ENCODE measurements around the gene FOCAD. TPM values are rescaled to one million over a fixed set of nuclear protein-coding genes. Genes with fewer than 3 reads are reported as not detected.

Gene FOCAD
- total RNA-seq, 2 experiments from 2014 or later = 13.8 to 18.5 TPM

- TF ChIP-seq EZH2phosphoT487 (IDR thresholded peaks at IDR 0.05; ENCODE audit: borderline replicate concordance, low read depth, low read length) (no peak), CTCF (conservative IDR thresholded peaks at IDR 0.05; ENCODE audit: low read length) (no peak)
- CTCF ChIA-PET (ENCODE audit: unreplicated experiment) = no interaction called here
- no peaks in the 10 kb centered on the region for H3K36me3 ChIP-seq (ENCODE audit: insufficient read depth, low read length)
- no peak overlapping the region for H2AFZ ChIP-seq (ENCODE audit: low read length)
- no peaks in the 10 kb centered on the region for H3K79me2 ChIP-seq (ENCODE audit: insufficient read depth, low read depth, low read length)
- H3K4me2 ChIP-seq (ENCODE audit: low read length) = no peak overlapping the region
- peaks cover 13% of the 10 kb centered on the region for H3K4me1 ChIP-seq (ENCODE audit: insufficient read depth, low read length, poor library complexity, severe bottlenecking)
- no peak overlapping the region for H3K27ac ChIP-seq (ENCODE audit: low read depth, low read length, poor library complexity, severe bottlenecking)
- no peaks in the 10 kb centered on the region for H3K9me3 ChIP-seq (ENCODE audit: low read length)
- no peaks in the 10 kb centered on the region for H4K20me1 ChIP-seq (ENCODE audit: insufficient read depth, low read length)
- intact Hi-C loops (cut with micrococcal nuclease; ENCODE audit: unreplicated experiment) = no loop called here
- POLR2A ChIA-PET = interaction anchor here (0.6 to 1.0 kb wide), 2 partner anchors 42 to 488 kb away, joined by 3 to 4 read pairs; partner anchors contain the start of gene FOCAD
- H3K9me2 ChIP-seq (ENCODE audit: insufficient read depth, low read length) = no peaks in the 10 kb centered on the region
- no TSS peak for BruUV-seq (replicated peaks)
- no peak for DNase-seq (ENCODE audit: low spot score)
- no peak overlapping the region for H3K4me3 ChIP-seq (ENCODE audit: low read depth, low read length, poor library complexity, severe bottlenecking)
Observed at GRCh38 chr9:20642045-20642444, 42.0 kb upstream of the FOCAD start.

GRCh38 chr9:20643660-20644059 lies 40.4 kb upstream of the FOCAD start:
- Histone ChIP-seq H4K20me1 (ENCODE audit: insufficient read depth, low read length) (no peaks in the 10 kb centered on the region), H3K9me2 (ENCODE audit: insufficient read depth, low read length) (no peaks in the 10 kb centered on the region), H3K36me3 (ENCODE audit: insufficient read depth, low read length) (no peaks in the 10 kb centered on the region), H3K4me3 (ENCODE audit: low read depth, low read length, poor library complexity, severe bottlenecking) (no peak overlapping the region), H3K4me1 (ENCODE audit: insufficient read depth, low read length, poor library complexity, severe bottlenecking) (peaks cover 13% of the 10 kb centered on the region), H3K9me3 (ENCODE audit: low read length) (no peaks in the 10 kb centered on the region), H3K79me2 (ENCODE audit: insufficient read depth, low read depth, low read length) (no peaks in the 10 kb centered on the region), H2AFZ (ENCODE audit: low read length) (no peak overlapping the region), H3K27ac (ENCODE audit: low read depth, low read length, poor library complexity, severe bottlenecking) (no peak overlapping the region), H3K4me2 (ENCODE audit: low read length) (no peak overlapping the region)
- TF ChIP-seq CTCF (conservative IDR thresholded peaks at IDR 0.05; ENCODE audit: low read length) (no peak), EZH2phosphoT487 (IDR thresholded peaks at IDR 0.05; ENCODE audit: borderline replicate concordance, low read depth, low read length) (no peak)
- intact Hi-C loops (cut with micrococcal nuclease; ENCODE audit: unreplicated experiment) = no loop called here
- ChIA-PET POLR2A (interaction anchor here (0.6 kb wide), 1 partner anchor 14 kb away, joined by 3 read pairs; no protein-coding TSS in a partner anchor), CTCF (ENCODE audit: unreplicated experiment) (no interaction called here)
- BruUV-seq (replicated peaks) = no TSS peak
- no peak for DNase-seq (ENCODE audit: low spot score)

GRCh38 chr9:20646656-20647055 lies 37.4 kb upstream of the FOCAD start:
- H3K36me3 ChIP-seq (ENCODE audit: insufficient read depth, low read length) = no peaks in the 10 kb centered on the region
- no peak overlapping the region for H2AFZ ChIP-seq (ENCODE audit: low read length)
- H3K9me2 ChIP-seq (ENCODE audit: insufficient read depth, low read length) = no peaks in the 10 kb centered on the region
- BruUV-seq (replicated peaks) = no TSS peak
- H3K4me2 ChIP-seq (ENCODE audit: low read length) = no peak overlapping the region
- TF ChIP-seq EZH2phosphoT487 (IDR thresholded peaks at IDR 0.05; ENCODE audit: borderline replicate concordance, low read depth, low read length) (no peak), CTCF (conservative IDR thresholded peaks at IDR 0.05; ENCODE audit: low read length) (no peak)
- DNase-seq (ENCODE audit: low spot score) = no peak
- intact Hi-C loops (cut with micrococcal nuclease; ENCODE audit: unreplicated experiment) = no loop called here
- no peaks in the 10 kb centered on the region for H3K4me1 ChIP-seq (ENCODE audit: insufficient read depth, low read length, poor library complexity, severe bottlenecking)
- no peaks in the 10 kb centered on the region for H3K9me3 ChIP-seq (ENCODE audit: low read length)
- no peak overlapping the region for H3K27ac ChIP-seq (ENCODE audit: low read depth, low read length, poor library complexity, severe bottlenecking)
- no peaks in the 10 kb centered on the region for H3K79me2 ChIP-seq (ENCODE audit: insufficient read depth, low read depth, low read length)
- no peaks in the 10 kb centered on the region for H4K20me1 ChIP-seq (ENCODE audit: insufficient read depth, low read length)
- ChIA-PET CTCF (ENCODE audit: unreplicated experiment) (no interaction called here), POLR2A (interaction anchor here (0.6 kb wide), 1 partner anchor 259 kb away, joined by 3 read pairs; no protein-coding TSS in a partner anchor)
- H3K4me3 ChIP-seq (ENCODE audit: low read depth, low read length, poor library complexity, severe bottlenecking) = no peak overlapping the region
